CD4-positive, alpha-beta T cell treated with Interleukin-6 for 4 hours (primary cell): ENCODE data around the gene CHAT.
"Not testable (repeated sequence)": the region's sequence is repeated elsewhere in the genome, so short reads cannot be mapped to it uniquely, and the experiment has no call there.

Experiments
- DNase-seq: peaks from one replicate; pipeline ENCODE4 v3.0.0-alpha.2; 2020; ENCODE audit warnings: mixed read lengths

Gene CHAT

DNA sequence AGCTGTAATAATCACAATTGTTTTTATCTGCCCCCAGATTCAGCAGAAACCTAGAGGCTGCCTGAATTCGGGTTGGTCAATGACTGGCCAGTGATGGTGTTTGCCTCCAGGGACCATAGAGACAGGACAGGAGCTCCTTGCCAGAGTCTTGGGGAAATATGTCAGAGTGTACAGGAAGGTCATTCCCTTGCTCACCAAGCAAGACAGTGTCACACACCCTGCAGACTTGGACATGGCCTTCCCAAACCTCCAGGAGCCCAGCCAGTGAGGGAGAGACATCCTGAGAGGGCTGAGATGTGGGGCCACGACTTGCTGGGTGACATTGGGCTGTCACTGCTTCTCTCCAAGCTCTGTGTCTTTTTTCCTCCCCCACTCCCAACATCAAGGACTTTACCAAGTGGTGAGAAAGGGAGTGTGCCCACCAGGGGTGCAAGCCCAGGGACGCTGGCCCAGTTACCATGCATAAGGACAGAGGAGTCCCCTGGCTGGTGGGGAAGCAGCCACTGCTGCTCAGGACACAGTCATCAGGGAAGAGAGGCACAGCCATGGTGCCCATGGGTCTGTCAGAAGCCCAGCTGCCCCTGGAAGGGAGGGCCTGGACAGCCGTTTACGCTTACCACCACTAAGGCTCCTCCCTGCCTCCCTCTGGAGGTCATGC is 40.3 kb downstream of the CHAT start:
- DNase-seq = no peak

DNA sequence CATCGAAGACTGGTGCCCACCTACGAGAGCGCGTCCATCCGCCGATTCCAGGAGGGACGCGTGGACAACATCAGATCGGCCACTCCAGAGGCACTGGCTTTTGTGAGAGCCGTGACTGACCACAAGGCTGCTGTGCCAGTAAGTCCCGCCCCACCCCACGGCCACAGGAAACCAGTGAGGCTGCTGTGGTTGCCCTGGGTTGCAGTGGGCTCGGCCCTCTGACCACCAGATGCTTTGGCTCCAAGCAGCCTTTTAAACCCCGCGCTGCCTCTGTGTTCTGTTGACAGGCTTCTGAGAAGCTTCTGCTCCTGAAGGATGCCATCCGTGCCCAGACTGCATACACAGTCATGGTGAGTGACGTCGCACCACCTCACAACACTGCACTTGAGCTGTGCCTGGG is 41.3 kb downstream of the CHAT start:
- no peak for DNase-seq

DNA sequence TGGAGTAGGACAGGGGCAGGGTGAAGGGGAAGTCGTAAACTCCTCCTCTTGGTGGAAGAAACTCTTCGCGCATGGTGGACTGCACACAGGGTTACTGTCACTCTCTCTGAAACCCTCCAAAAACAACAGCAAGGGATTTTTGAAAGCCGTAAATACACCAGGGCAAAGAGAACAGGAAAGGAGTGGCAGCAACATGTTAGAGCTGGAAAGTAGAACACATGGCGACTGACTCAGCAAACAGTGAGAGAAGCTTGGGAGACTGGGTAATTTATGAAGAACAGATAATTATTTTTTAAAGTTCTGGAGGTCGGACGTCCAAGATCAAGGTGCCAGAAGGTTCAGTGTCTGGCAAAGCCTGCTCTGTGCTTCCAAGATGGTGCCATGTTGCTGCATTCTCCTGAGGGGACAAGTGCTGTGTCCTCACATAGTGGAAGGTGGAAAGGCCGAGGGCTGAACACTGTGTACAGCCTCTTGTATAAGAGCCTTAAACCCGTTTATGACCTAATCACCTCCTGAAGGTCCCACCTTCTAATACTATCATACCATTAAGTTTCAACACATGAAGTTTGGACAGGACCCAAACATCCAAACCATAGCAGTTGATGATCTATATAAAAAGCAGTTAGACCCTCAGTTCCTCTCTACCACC is 43.1 kb downstream of the CHAT start:
- no peak for DNase-seq

DNA sequence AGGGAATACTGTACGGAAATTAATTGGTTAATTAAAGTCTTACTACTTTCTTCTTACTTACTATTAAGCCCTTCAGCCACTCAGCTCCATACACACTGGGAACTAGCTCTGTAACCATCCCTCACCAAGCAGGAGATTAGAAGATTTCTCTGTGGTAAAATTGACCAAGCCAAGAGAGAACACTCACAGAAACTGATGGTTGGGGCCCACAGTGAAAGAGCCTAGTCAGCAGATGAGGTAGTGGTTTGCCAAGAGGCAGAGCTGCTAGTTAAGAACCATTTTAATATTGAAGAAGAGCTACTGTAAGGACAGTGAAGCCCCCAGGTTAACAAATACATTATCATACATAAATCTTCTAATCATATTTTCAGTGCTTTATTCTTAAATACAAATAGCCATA is 43.8 kb downstream of the CHAT start:
- no peak for DNase-seq

DNA sequence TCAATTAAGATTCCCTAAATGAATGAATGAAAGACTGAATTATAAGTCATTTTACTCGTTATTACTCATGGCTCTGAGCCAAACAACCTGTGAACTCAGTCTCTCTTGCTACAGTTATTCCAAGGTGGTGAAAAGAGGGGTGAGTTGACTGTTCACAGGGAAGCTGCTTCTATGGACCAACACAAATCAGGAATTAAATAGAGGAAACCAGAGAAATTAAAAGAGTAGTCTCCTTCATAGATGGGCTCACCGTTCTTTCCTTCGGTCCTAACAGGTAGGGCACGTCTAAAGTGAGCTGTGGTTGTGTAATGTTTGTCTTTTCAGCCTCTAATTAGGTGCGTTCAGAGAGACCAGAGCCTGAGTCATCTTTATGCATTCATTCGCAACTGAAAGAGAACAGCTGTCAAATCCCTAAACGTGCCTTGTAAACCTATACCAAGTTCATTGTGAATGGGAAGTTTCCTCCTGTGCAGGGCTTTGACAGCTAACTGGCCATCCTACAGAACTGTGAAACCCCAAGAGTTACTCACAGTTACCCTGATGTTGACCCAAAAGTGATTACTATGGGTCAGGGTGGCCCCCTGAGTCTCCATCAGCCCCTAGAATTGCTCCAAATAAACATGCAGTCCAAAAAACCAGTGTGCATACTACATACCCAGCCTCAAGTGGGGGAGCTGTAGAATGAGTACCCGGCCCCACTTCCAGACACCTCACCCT is 47.5 kb downstream of the CHAT start:
- DNase-seq = no peak

DNA sequence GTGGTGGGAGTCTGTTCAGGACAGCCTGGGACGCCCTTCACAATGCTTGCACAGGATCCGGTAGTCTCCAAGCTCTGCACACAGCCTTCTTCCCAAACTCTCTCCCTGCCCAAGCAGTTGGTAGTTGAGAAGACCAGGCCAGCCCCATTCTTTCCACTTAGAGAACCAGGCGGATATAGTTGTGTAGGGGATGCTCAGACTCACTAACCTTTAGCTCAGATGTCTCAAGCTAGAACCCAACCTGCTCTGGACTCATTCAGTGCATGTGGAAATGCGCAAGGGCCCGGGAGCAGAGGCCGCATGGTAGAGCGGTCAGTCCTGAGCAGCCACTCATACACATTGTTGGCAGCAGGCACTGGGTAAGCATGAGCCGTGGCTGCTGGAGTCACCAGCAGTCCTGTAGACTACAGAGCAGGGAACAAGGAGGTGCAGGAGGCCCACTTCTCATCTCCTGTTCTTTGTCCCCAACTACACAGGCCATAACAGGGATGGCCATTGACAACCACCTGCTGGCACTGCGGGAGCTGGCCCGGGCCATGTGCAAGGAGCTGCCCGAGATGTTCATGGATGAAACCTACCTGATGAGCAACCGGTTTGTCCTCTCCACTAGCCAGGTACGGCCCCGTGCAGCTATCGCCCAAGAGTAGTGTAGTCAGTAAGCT is 48.5 kb downstream of the CHAT start:
- no peak for DNase-seq

DNA sequence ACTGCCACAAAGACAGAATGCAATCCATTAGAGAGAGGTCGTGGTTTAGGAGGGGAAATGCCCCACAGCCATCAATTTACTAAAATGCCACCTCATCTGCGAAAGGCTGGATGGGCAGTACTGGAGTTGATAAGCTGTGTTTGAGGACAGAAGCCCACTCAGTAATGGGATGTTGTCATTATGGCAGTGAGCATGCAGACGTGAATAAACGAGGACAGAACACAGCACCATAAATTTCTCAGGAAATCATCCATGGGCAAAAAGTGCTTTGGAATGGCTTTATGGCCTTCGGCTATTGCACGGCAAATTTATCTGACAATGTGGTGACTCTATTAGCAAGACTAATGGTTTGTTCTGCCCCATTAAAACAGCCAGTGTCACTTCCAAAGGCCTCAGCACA is 49.8 kb downstream of the CHAT start:
- no peak for DNase-seq

DNA sequence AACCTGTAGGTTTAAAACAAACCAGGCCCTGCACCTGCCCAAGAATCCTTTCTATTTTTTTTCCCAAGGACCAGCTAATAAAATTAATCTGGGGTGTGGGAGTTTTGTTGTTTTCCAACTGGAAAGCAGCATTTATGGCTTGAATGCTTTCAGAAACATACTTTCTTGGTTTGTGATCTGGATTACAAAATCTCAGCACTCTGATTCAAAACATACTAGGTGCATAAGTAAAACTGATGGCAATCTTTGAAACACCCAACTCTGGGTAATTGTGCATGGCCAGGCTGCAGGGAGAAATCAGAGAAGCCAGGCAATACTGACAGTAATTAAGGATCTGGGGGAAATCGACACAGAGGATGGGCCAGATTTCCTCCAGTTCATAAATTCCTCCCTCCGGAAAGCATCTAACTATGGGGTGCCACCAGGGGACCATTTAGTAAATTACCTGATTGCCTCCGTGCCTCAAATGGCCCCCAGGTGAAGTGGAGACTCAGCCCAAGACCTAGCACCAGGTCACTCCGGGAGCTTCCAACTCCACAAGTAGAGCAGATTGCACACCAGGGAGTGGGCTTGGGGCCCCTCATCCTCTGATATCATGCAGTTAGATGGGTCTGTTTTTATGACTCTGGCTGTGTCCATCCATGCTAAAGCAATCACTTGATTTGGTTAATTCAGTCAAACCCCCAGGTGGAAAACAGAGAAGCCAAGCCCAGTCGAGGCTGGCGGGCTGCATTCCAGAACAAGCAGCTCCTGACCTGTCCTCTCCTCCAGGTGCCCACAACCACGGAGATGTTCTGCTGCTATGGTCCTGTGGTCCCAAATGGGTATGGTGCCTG is 50.4 kb downstream of the CHAT start:
- DNase-seq = no peak

DNA sequence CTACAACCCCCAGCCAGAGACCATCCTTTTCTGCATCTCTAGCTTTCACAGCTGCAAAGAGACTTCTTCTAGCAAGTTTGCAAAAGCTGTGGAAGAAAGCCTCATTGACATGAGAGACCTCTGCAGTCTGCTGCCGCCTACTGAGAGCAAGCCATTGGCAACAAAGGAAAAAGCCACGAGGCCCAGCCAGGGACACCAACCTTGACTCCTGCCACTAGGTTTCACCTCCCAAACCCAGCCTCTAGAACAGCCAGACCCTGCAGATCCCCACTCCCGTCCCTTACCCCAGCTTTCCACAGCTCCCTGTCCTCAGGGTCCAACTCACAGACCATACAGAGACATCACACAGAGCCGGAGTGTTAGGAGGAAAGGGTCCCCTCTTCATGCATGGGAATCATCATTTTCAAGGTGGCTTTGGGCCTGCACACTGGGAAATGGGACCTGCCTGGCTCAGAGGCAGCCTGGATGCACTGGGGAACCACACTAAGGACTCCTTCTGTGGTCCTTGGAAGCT is 51.1 kb downstream of the CHAT start:
- DNase-seq = no peak

DNA sequence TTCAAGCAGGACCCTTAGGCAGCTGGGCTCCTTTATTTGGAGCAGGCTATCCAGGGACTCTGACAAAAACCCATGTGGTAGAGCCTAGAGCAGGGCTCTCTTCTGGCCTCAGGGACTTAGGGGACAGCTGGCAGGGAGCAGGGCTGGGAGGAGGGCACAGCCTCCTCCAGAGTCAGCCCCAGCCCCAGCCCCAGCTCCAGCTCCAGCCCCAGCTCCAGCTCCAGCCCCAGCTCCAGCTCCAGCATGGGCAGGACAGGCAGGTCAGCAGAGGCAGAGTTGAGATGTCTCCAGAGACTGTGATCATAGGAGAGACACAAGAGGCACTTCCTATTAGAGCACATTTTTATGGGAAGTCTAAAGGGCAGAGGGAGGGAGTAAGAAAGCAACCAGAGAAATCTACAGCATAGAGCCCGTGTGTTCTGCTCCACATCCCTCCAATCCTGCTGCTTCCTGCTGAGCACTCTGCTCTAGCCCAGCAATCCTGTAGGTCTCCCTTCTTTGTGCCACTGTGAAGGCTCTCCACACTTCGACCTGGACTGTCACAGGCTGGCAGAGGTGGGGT is 52.3 kb downstream of the CHAT start:
- DNase-seq = no peak

DNA sequence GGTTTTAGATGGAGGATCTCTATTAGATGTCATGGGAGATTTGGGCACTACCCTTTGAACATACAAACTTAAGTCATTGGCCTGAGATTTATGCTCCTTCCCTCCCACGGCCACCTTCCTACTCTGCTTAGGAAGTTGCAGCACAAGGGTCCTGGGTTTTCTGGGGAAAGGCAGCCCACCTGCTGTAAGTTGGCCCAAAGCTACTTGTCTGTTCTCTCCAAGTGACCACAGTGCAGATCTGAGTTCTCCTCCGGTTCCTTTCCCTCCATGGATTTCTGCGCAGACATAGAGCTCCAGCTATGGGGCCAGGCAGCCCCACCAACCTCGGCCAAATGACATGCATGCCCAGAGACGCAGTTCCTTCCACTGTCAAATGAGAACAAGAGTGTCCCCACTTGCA is 52.8 kb downstream of the CHAT start:
- DNase-seq = no peak

DNA sequence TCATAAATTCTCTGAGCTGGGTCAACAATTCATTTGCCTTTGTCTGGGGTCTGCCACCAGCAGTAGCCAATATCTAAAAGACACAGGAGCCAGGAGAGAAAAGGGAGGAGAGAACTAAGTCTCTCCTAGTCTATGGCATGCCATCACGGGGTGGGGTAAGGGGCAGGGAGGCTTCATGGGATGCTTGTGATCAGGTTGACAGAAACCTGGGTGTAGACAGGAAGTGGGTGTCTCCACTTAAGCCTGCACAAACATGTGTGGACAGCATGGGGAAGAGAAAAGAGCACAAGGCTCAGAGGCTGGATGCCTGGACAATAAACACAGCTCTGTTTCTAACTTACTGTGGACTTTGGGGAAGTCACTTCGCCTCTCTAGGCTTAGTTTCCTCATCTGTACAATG is 54.2 kb downstream of the CHAT start:
- DNase-seq = no peak

DNA sequence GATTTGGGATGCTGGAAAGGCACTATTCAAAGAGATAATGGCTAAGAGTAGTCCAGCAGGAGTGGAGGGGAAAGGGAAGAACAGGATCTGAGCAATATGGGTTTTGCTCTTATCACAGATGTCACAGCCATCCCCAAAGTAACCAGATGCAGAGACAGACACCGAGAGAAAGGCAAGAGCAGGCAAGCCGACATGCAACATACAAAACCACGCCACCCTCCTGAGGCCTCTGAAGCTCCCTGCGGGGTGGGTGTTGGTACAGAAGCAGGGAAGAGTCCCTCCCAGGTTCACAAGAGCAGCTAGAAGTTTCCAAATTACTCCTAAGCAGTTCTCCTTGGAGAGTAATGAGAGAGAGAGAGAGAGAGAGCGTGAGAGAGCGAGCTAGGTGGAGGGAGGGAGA is 54.8 kb downstream of the CHAT start:
- no peak for DNase-seq

DNA sequence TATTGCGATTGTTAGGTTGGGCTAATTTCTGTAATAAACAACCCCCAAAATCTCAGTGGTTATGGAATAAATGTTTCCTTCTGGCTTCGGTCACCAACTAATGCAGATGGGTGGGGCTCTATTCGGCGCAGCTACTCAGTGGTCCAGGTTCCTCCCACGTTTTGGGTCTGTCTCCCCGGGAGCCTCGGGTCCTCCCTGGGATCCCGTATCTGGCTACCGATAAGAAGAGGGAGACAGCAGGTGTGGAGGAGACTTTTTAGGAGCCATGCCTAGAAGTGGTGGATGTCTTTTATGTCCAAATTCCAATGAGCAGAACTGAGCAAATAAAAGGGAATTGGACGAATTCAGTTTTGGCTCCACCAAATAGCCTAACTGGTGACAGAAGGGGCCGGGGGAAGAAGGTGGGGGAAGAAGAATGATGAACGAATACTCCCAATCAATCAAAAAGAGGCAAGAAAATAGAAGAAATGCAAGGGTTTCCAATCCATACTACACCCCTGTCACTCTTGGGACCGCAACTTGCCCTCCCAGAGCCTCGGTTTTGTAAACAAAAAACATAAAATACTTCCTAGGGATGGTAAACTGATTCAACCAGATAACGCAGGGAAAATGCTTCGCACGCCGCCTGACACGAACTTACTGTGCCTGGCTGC is 65.1 kb downstream of the CHAT start:
- no peak for DNase-seq

DNA sequence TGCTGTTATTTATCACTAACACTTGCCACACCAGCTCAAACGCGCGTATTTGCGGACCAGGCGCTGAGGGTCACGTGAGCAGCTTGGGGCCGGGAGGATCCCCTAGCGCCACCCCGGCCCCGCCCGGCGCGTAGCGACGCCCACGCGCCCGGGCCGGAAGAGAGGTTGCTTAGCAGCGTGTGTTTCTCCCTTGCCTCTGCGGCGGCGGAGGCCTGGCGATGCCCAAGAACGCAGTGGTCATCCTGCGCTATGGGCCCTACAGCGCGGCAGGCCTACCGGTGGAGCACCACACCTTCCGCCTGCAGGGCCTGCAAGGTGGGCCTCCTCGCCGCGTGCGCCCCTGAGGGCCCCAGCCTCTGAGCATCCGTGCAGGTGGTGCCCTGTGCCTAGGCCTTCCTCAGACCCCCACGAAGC is 65.7 kb downstream of the CHAT start, which contains the start of gene C10orf53:
Gene C10orf53, plus strand, starts transcription at position 172 of the 414 bp plus-strand sequence. Its CDS starts 47 bp downstream, at position 219.
- DNase-seq = no peak

DNA sequence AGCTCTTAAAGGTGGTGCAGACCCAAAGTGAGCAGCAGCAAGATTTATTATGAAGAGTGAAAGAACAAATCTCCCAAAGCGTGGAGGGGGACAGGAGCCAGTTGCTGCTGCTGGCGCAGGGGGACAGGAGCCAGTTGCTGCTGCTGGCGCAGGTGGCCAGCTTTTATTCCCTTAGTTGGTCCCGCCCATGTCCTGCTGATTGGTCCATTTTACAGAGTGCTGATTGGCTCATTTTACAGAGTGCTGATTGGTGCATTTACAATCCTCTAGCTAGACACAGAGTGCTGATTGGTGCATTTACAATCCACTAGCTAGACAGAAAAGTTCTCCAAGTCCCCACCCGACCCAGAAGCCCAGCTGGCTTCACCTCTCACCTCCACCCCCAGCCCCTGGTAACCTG is 68.6 kb downstream of the CHAT start:
- DNase-seq = not testable (repeated sequence)

DNA sequence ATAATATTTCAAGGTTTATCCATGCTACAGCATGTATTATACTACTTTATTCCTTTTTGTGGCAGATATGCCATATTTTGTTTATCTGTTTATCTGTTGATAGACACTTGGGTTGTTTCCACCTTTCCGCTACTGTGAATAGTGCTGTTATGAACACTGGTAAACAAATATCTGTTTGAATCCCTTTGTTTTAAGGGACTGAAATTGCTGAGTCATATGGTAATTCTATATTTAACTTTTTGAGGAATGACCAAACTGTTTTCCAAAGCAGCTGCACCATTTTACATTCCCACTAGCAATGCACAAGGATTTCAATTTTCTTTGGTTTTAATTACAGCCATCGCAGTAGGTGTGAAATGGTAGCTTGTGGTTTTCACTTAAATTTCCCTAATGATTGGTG is 69.0 kb downstream of the CHAT start:
- DNase-seq = no peak

DNA sequence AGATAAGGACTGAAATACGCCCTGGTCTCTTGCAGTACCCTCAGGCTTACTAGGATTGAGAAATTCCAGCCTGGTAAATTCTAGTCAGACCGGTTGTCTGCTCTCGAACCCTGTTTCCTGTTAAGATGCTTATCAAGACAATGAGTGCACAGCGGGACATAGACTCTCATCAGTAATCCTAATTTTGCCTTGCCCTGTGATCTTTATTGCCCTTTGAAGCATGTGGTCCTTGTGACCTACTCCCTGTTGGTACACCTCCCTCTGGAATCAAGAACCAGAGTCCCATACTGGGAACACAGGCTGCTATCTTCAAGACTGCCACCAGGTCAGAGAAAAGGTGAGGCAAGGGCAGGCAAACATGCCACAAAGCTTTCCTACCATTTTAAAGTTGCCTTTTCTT is 72.8 kb downstream of the CHAT start:
- no peak for DNase-seq

DNA sequence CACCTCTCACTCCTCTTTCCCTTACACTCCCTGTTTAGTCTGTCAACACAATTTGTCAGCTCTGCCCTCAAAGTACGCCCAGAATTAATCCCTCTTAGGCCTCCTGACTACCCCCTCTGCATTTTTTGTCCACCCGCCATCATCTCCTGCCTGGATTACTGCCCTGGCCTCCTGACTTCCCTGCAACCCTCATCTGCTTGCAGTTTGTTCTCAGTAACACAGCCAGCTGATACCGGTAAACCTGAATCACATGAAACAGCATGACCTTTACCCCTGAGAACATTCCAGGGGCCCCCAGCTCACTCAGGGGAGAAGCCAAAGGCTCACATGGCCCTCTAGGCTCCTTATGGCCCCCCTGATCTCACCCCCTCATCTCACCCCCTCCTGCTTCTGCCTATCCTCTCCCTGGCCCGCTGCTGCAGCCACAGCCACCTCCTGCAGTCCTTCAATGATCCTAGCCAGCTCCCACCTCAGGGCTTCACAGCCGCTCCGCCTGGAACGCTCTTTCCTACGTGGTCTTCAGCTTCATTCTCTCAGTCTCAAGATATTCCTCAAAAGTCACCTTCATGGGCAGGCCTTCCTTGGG is 74.5 kb downstream of the CHAT start:
- DNase-seq = no peak

DNA sequence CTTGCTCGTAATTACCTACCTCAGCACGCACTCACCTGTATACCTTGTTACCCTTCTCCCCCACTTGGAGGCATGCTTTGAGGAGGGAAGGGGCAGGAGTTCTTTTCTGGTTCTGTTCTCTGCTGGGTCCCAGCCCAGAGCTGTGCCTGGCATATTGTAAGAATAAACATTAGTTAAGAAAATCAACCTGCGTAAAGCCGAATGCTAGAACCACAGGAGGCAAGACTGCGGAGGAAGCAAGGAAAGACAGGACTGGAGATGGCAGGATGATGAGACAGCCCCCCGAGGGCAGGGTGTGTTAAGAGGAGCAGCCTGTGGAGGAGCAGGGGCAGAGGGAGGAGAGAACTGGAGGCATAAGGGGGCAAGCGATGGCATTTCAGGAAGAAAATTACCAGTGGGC is 75.1 kb downstream of the CHAT start:
- no peak for DNase-seq

DNA sequence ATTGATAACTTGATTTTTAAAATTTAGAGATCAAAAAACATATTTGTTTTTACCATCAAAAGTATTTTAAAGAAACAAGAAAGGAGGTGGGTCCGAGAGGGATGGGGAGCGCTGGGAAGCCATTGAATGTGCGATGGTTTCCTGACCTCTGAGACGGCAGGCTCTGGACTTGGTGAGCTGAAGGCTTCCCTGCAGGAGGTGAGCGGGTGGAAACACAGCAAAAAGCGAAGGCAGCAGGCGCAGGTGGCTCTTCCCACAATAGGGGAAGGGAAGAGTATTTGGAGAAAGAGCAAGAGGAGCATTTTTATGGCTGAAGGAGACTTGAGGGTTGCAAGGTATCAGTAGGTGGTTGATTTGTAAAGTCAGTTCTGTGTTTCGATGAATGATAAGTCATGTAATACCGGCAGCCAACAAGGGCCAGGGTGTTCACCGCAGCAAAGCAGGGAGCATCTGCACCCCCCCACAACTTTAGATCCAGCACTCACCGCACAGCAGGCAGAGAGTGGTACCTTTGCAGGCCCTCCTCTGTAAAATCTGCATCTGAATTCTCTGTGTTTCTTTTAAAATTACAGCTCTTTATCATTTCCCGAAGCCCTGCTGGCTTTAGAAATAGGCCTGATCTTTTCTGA is 76.2 kb downstream of the CHAT start:
- DNase-seq = no peak
